Epidermal melanocyte (primary cell): ENCODE results near the gene ASCL2.

Experiments
- DNase-seq: peaks from one replicate; pipeline ENCODE4 v3.0.0; 2011; ENCODE audit warnings: low spot score; ENCODE audit not compliant: insufficient read length

The ASCL2 gene

GRCh38 chr11:2272946-2273280, 2.5 kb upstream of the ASCL2 start:
- no peak for DNase-seq

GRCh38 chr11:2272228-2272945, 2.0 kb upstream of the ASCL2 start:
- no peak for DNase-seq

GRCh38 chr11:2271327-2272227, 1.2 kb upstream of the ASCL2 start:
- no peak for DNase-seq

DNA sequence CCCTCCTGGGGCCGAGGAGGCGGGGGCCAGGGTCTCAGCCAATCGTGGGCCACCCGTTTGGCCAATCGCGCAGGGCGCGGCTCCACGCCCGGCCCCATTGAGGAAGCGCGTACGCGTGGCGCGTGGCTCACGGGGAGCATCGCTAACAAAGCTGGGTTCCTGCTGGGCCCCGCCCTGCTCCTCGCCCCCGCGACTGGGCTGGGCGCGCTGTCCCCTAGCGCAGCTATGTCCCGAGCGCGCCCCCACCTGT, 614 bp upstream of the ASCL2 start:
- no peak for DNase-seq

DNA sequence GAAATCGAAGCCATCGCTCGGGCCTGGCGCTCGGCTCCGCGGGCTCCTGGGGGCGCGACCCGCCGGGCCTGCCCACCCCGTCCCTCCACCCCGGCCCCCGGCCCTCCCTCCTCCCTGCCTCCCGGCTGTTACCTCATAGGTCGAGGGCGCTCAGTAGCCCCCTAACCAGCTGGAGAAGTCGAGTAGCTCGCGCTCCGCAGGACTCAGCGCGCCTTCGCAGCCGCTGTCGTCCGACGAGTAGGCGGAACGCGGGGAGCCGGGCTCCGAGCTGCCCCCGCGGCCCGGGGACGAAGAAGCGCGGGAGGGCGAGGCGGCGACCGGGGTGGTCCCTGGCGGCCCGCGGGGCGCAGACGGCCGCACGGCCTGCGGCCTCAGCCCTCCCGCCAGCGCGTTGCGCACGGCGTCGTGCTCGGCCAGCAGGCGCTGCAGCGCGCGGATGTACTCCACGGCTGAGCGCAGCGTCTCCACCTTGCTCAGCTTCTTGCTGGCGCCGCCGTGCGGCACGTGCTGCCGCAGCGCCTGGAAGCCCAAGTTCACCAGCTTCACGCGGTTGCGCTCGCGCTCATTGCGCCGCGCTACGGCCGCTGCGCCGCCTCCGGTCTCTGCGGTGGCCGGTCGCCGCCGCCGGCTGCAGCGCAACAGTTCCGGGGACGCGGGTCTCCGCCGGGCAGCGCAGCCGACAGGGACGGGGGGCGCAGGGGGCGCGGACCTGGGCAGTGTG, 627 bp downstream of the ASCL2 start:
- DNase-seq: no peak

DNA sequence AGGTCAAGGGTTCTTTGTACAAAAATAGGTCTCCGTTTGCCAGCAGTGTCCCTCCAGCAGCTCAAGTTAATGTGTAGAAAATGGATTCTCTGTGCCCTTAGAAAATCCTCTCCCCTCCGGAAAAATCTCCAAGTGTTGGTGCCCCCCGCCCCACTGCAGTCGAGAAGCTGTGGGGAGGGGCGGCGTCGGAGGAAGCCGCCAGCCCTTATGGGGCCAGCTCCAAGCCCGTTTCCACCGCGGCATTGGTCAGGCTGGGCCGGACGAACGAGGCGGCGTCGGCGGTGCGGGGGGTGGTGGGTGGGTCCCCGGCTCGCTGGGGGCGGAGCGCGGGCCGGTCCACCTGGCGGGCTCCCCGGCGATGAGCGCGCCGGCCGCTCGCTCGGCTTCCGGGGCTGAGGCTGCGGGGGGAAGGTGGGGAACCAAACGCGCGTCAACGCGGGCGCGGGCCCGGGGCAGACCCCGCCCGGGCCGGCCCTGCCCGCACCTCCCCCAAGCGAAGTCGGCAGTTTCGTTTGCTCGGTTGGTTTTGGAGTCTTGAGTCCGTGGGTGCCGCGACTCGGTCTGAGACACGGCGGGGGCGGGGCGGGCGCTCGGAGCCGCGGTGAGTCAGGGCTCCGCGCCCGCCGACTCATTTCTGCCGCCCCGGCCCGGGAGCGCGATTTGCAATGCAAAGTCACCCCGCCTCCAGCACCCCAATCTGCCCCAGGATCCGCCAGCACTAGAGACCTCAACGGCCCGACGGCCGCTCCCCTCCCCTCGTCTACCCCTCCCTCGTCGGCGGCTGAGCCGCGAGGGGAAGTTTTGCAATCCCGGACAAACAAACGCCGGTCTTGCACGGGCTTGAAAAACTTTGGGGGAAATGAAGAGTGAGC, 1.4 kb downstream of the ASCL2 start:
- DNase-seq: no peak

GRCh38 chr11:2267851-2268728, 2.3 kb downstream of the ASCL2 start:
- no peak for DNase-seq

GRCh38 chr11:2267306-2267850, 3.0 kb downstream of the ASCL2 start:
- no peak for DNase-seq

GRCh38 chr11:2266586-2267305, 3.6 kb downstream of the ASCL2 start:
- DNase-seq: no peak

GRCh38 chr11:2265854-2266585, 4.4 kb downstream of the ASCL2 start:
- DNase-seq: no peak

GRCh38 chr11:2265396-2265795, 5.0 kb downstream of the ASCL2 start:
- no peak for DNase-seq

- no peak for DNase-seq
Measured at GRCh38 chr11:2264366-2265053, 5.9 kb downstream of the ASCL2 start.

GRCh38 chr11:2263724-2264360, 6.5 kb downstream of the ASCL2 start:
- DNase-seq: no peak

GRCh38 chr11:2263071-2263565, 7.3 kb downstream of the ASCL2 start:
- DNase-seq: no peak

DNA sequence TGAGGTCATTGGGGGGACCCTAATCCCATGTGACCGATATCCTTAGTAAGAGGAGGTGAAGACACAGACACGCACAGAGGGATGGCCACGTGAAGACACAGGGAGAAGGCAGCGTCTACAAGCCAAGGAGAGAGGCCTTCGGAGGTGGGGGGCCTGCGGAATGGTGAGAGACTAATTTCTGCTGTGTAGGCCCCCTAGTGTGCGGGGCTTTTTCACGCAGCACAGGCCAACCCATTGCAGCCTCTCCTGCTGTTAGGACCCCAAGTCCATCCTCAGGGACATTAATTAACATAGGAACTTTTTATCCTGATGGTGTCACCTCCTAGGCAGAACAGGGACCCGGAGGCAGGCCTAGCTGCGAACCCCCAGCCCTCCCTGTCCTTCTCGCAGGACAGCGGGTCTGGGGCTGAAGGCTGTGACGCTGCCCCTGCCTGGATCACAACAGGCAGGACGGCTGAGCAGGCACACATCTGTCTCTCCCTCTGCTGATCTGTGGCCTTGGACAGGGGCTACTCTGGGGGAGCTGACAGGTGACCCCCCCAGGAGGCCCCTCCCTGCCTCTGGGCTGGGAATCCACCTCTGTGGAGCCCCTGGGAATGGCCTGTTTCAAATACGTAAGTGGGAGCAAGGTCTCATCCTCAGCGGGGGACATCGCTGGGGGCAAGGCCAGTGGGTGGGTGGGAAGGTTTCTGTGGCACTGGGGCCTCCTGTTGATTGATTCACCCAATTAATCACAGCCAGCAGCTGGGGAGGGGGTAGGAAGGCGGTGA, 7.9 kb downstream of the ASCL2 start:
- no peak for DNase-seq

DNA sequence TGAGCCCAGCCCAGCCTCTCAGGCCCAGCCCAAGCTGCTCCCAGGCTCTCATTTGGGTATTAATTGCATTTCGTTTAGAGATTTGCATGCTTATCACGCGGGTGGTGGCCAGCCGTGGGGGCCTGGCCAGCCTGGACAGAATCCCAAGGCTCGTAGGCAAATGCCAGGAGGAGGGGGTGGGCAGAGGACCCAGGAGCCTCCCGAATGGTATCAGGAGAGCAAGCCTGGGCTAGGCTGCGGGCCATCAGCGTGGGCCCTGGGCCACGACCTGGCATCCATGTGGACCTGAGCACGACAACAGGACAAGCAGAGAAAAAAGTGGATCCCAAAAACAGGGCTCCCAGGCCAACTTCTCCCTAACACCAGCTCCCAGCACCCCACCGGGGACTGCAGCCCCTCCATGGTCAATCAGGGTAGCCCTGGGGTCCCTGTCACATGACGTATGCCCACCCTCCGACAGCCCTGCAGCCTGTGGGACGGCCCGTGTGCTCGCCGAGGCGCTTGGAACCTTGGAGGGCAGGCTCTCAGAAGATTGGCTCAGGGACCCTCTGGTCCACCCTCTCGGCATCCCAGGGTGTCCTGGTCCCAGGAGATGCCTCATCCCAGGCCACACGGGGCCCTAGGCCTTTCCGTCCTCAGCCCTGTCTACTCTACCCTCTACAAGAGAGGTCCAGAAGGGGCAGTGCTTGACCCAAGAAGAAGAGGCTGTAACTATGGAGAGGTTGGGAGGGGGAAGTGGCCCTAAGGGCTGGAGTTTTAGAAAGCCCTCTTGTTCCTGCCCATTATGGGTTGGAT, 8.8 kb downstream of the ASCL2 start:
- no peak for DNase-seq
